CD4-positive, alpha-beta T cell treated with Interleukin-21 for 1 hour (primary cell): Measurements from ENCODE around the gene HS3ST6.
A peak's percentile ranks its signal among the peaks of the same experiment; 100 is the strongest.

Source experiments
- DNase-seq: peaks from one replicate; pipeline ENCODE4 v3.0.0-alpha.2; 2020

Gene HS3ST6

DNA sequence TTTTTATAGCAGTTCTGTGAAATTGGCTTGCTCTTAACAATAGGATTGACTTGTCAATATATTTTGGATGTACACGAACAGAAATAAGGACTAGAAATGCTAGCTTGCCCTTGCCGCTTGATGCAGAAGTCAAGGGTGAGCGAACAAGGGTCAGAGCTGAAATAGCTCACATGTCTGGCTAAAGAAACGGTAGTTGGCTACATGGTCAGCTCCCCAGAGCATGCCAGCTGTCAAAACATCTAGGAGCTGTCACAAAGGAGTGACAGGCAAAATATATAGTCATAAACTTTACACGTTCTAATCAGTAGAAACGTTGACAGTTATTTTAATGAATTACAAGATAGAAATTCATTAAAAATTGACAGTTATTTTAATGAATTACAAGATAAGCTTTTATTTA lies 43.4 kb downstream of the HS3ST6 start:
- no peak for DNase-seq

DNA sequence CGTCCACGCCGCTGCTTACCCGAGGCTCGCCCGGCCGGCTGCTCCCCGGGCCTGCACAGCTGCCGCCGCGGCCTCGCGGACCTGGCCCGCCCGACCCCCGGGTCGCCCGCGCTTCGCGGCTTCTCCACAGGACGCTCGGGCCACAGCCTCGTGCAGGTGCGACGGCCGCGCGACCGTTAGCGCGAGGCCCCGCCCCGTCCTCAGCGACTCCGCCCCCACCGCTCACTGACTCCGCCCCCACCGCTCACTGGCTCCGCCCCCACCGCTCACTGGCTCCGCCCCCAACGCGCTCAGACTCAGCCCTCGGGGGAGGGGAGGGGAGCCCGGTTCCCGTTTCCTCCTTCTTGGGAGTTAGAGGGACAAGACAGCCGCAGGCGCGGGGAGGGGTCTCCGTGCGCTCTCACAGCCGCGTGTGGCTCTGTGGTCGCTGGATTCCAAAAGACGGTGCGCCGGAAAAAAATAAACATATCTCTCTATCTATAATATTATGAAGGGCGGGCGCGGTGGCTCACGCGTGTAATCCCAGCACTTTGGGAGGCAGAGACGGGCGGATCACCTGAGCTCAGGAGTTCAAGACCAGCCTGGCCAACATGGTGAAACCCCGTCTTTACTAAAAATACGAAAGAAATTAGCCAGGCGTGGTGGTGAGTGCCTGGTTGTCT lies 46.1 kb downstream of the HS3ST6 start, which contains the start of gene MEIOB:
Gene MEIOB, minus strand, starts transcription at position 191 of the 662 bp plus-strand sequence. CDS start 3,989 bp downstream, outside the sequence.
- DNase-seq, result no peak

DNA sequence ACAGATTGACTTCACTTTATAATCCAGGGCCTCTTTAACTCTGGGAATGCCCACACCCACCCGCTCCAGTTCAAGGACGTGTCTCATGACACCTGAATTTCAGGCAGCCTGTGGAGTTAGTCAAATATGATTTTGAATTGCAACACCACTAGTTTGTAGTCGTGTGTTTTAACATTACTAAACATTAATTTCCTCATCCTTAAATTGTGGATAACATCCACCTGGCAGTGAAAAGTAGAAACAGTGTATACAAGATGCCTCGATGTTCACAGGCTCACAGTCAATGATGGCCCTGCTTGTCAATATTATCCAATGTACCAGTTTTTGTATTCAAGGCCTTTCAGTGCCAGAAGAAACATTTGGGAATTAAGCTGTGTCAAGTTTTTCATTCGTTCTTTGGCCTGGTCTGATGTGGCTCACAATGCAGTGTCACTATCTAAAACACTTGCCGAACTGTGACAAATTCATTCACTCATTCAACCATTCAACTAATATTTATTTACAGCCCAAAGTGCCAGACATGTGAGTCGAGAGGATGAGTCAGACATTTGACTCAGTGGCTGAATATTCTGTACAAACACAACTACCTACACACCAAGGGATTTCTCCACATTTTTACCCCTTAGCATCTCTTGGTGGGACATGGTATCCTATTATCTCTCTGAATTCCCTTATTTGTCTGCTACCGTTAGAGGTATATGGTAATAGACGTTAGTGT lies 47.7 kb downstream of the HS3ST6 start:
- no peak for DNase-seq

DNA sequence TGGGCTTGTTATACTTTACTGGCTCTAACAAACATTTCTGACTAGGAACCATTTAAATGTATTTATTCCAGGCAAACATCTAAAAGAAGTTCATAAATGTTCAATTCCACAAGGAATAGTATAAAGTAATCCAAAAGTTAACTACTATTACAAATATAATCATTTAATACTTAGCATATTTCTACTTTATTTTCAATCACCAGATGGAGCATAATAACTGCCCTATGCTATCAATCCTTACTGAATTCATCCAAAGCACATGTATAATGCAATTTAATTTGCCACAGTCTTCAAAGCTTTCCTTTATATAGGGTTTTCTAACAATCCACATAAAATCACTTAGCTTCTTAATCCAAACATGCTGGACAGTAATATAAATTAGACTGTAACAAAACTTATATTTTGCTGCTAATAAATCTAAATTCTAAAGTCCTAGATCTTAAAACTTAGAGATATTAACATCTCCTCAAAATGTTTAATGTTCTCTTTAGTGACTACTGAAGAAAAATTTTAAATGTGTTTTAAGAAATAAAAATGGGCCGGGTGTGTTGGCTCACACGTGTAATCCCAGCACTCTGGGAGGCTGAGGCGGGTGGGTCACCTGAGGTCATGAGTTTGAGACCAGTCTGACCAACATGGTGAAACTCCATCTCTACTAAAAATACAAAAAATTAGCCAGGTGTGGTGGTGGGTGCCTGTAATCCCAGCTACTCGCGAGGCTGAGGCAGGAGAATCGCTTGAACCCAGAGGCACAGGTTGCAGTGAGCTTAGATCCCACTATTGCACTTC lies 52.1 kb downstream of the HS3ST6 start:
- no peak for DNase-seq

DNA sequence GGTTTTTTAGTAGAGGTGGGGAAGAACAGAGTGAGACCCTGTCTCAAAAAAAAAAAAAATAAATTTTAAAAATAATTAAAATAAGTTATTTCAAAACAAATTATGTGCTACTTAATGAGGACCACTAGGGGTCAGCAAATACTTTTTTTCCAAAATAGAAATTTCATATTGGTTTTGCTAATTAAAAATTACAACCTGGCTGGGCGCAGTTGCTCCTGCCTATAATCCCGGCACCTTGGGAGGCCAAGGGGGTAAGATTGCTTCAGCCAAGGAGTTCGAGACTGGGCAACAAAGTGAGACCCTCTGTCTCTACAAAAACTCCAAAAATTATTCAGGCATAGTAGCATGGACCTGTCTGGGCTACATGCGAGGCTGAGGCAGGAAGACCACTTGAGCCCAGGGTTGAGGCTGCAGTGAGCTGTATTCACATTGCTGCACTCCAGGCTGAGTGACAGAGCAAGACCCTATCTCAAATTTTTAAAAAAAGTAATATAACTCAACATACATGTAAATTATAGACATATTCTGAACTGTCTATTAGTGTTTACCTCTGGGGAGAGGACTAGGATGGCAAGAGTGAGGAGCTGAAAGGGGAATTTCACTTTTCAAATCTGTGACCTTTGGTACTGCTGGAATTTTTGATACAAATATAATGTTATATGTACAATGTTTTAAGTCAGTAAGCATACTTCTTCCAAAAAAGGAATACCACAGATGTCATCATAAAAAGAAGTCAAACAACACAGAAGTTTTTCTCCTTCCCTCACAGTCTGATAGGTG lies 54.3 kb downstream of the HS3ST6 start:
- DNase-seq, result peak; percentile 42

DNA sequence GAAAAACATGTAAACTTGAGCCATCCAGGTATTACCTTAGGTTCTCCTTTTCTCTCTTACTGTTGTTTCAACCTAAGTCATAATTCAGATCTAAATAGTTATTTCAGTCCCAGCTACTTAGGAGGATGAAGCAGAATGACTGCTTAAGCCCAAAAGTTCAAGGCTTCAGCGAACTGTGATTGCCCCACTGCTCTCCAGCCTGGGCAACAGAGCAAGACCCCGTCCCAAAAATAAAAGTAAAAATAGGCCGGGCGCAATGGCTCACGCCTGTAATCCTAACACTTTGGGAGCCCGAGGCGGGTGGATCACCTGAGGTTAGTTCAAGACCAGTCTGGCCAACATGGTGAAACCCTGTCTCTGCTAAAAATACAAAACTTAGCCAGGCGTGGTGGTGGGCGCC lies 55.8 kb downstream of the HS3ST6 start:
- no peak for DNase-seq

DNA sequence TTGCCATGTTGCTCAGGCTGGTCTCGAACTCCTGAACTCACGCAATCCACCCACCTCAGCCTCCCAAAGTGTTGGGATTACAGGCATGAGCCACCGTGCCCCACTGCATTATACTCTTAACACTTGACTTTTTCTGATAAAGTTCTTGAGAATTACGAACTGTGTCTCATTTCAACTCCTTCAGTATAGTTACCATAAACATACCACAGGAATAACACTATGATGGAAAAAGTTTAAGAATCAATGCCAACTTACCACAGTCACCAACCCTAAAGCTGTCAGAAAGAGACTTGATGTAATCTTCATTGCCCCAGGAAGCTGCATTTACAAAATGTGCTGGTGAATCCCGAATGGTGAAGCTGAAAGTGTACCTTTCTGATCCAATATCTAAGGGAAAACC lies 56.5 kb downstream of the HS3ST6 start:
- no peak for DNase-seq
